Activated T-helper 2 cell treated with anti-CD3 and anti-CD28 coated beads, Interferon-gamma antibody, Interleukin-2, Interleukin-4, amounts not matched to agents 10 μg/mL and 5 μg/mL and 100 μg/mL, durations not matched to agents 14 hours and 24 hours and 36 hours (primary cell): ENCODE data around the gene ABCA1. TPM values are rescaled to one million over a fixed set of nuclear protein-coding genes. Genes with fewer than 3 reads are reported as not detected.
"Not testable (repeated sequence)": the region's sequence is repeated elsewhere in the genome, so short reads cannot be mapped to it uniquely, and the experiment has no call there.

ENCODE experiments used
- DNase-seq: peaks from one replicate; pipeline ENCODE4 v3.0.0; 2021; ENCODE audit warnings: low spot score
- H3K27ac Mint-ChIP-seq: one replicate; pipeline ENCODE4 v1.8.0; 2021; ENCODE audit warnings: mixed read lengths
- H3K27me3 Mint-ChIP-seq: one replicate; pipeline ENCODE4 v1.8.0; 2021; ENCODE audit warnings: low read depth, mixed read lengths
- H3K36me3 Mint-ChIP-seq: one replicate; pipeline ENCODE4 v1.8.0; 2021; ENCODE audit warnings: low read depth, mixed read lengths
- H3K4me1 Mint-ChIP-seq: one replicate; pipeline ENCODE4 v1.8.0; 2021; ENCODE audit warnings: low read depth, mixed read lengths
- H3K4me3 Mint-ChIP-seq: one replicate; pipeline ENCODE4 v1.8.0; 2021; ENCODE audit warnings: low read depth, mild to moderate bottlenecking, moderate library complexity, mixed read lengths
- H3K9me3 Mint-ChIP-seq: one replicate; pipeline ENCODE4 v1.8.0; 2021; ENCODE audit warnings: mixed read lengths
- intact Hi-C: fragments of 100-400 bp; cut with micrococcal nuclease; formaldehyde crosslinking; loops from one replicate; pipeline ENCODE4 v1.15.1; 2023
- total RNA-seq: library from RNA; stranded (reverse); gene quantifications from 2 replicates; pipeline ENCODE4 v1.2.3, GENCODE V29; 2022

ABCA1 gene
- total RNA-seq, 1 donor from 2014 or later = 0.14 TPM

DNA sequence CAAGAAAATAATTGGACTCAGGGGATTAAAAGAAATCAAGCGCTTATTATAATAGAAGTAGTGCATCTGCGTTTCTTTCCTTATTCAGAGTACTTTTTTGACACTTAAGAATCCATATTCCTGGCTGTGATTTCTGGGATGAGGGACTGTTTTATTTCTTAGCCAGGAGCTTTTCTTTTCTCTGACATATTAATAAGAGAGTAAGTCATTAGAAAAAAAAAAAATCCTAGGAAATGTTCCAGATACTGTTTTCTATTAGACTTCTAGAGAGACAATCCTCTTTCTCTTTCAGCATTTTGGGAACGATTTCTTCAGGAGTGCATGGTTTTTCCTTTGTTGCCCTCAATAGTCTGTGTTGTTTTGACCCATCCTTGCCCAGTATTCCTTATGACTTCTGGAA is 8.3 kb upstream of the ABCA1 start:
- Mint-ChIP-seq H3K27ac (no peak overlapping the region), H3K4me1 (peaks cover 7% of the 10 kb centered on the region), H3K27me3 (peaks cover 20% of the 10 kb centered on the region), H3K9me3 (no peaks in the 10 kb centered on the region), H3K36me3 (no peaks in the 10 kb centered on the region), H3K4me3 (no peak overlapping the region)
- DNase-seq = no peak
- intact Hi-C loops = no loop called here

DNA sequence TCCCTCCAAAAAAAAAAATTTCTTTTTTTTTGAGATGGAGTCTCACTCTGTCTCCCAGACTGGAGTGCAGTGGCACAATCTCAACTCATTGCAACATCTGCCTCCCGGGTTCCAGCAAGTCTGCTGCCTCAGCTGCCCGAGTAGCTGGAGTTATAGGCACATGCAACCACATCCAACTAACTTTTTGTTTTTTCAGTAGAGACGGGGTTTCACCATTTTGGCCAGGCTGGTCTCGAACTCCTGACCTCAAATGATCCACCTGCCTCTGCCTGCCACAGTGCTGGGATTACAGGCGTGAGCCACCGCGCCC is 7.5 kb upstream of the ABCA1 start:
- H3K9me3 Mint-ChIP-seq, intact Hi-C loops, DNase-seq, H3K27ac Mint-ChIP-seq, H3K4me1 Mint-ChIP-seq, H3K36me3 Mint-ChIP-seq, H3K4me3 Mint-ChIP-seq: not testable (repeated sequence)
- peaks cover 18% of the 10 kb centered on the region for H3K27me3 Mint-ChIP-seq

DNA sequence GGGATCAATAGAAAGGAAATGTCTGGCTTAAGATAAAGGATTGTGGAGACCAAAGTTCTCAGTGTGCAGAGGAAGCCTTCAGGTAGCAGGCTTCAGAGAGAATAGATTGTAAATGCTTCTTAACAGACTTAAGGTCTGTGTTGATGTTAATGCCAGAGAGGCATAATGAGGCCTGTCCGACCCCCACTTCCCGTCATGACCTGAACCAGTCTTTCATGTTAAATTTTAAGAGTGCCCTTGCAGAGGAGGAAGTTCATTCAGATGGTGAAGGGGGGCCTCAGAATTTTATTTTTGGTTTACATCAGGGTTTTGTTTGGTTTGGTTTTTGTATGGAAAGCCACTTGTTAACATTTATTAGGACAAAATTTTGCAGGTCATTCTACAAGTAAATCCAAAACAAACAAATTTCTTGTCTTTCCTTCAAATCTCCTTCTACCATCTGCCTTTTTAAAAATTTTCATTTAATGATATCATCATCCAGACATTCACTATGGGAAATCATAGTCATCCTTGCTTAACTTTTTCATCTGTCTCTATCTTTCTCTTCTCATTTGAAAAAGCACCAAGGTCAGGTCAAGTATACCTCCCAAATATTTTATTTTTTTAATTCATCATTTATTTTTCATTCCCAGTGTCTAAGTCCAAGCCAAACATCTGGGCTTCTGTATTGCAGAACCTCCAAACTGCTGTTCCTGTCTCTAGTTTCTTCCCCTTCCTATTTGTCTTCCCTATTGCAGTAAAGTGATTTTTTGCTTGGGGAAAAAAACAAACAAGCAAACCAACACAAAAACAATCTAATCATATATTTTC is 6.9 kb upstream of the ABCA1 start:
- Mint-ChIP-seq H3K4me3 (no peak overlapping the region), H3K9me3 (no peaks in the 10 kb centered on the region), H3K27me3 (peaks cover 21% of the 10 kb centered on the region), H3K4me1 (peaks cover 2% of the 10 kb centered on the region), H3K27ac (no peak overlapping the region), H3K36me3 (no peaks in the 10 kb centered on the region)
- intact Hi-C loops = no loop called here
- no peak for DNase-seq

DNA sequence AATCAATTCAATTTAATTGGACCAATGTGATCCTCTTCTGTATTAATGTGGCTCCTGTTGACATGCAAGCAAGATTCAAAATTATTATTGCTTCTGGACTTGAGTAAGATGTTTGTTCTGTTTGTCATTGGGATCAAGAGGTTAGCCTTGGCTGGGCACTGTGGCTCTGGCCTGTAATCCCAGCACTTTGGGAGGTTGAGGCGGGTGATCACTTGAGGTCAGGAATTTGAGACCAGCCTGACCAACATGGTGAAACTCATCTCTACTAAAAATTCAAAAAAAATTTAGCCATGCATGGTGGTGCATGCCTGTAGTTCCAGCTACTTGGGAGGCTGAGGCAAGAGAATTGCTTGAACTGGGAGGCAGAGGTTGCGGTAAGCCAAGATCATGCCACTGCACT is 5.1 kb upstream of the ABCA1 start:
- H3K27ac Mint-ChIP-seq, intact Hi-C loops, H3K4me3 Mint-ChIP-seq, H3K36me3 Mint-ChIP-seq, DNase-seq, H3K9me3 Mint-ChIP-seq, H3K4me1 Mint-ChIP-seq: not testable (repeated sequence)
- H3K27me3 Mint-ChIP-seq = peaks cover 35% of the 10 kb centered on the region

DNA sequence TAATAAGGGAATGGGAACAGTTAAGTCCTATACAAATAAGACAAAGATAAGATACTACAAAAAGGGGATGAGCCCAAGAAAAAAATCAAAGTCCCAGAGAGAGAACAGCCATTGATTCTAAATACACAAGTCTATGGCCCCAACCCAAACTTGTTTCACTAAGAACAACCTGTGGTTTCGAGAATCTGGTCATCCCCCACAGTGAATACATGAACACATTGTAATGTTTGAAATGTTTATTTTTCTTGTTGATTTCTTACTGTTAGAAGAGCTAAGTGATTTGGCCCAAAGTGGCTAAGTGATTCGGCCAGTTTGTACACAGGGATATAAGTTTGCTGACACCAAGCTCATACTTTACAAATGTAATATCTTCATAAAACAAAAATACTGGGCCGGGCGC is 3.3 kb upstream of the ABCA1 start:
- Mint-ChIP-seq H3K4me3 (no peak overlapping the region), H3K4me1 (peaks cover 5% of the 10 kb centered on the region), H3K27ac (no peak overlapping the region), H3K36me3 (no peaks in the 10 kb centered on the region), H3K27me3 (peaks cover 50% of the 10 kb centered on the region), H3K9me3 (no peaks in the 10 kb centered on the region)
- DNase-seq = no peak
- intact Hi-C loops = no loop called here

DNA sequence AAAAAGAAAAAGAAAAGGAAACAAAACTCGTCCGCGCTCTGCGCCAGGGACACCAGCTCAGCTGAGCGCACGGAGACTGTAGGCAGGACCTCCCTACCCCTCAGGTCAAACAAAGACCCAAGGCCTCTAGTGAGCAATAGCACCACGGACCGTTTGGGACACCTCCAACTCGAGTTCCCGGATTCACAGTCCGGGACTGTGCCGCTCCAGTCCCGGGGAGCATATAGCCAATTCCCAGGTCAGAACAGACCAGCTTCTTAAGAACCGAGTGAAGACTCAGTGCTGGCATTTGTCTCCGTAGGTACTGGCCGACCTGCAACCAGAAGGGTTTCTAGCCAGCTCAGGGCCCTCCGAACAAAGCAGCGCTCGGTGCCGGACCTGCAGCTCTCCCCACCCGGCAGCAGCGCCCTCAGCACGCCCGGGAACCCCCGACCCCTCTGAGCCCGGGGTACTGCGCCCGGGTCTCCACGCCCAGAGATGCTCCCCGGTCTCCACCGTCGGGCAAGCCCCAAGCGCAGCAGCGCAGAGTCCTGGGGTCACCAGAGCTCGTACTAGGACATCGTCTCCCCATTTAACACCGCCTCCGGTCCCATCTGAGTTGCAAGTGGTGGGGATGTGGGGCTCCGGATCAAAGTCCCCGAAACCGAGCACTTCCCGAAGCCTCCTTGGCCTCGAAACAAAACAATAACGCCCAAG is 591 bp downstream of the ABCA1 start:
- H3K27me3 Mint-ChIP-seq = peaks cover 54% of the 10 kb centered on the region
- peak overlapping the region; percentile 72 for H3K4me3 Mint-ChIP-seq
- peak; percentile 10 for DNase-seq
- intact Hi-C loops = loop anchor here (5.0 to 10.0 kb wide), 3 partner anchors 67 to 315 kb away; partner anchors contain the start of gene SLC44A1
- H3K9me3 Mint-ChIP-seq = no peaks in the 10 kb centered on the region
- H3K36me3 Mint-ChIP-seq = no peaks in the 10 kb centered on the region
- H3K4me1 Mint-ChIP-seq = peaks cover 5% of the 10 kb centered on the region
- H3K27ac Mint-ChIP-seq = no peak overlapping the region

DNA sequence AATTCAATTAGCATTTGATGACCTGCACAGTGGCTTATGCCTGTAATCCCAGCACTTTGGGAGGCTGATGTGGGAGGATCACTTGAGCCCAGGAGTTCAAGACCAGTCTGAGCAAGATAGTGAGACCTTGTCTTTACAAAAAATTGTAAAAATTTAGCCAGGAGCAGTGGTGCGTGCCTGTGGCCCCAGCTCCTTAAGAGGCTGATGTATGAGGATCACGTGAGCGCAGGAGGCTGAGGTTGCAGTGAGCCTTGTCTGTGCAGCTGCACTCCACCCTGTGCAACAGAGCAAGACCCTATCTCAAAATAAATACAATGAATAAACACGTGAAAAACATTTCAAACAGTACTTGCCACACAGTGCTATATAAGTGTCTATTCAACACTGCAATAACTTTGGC is 4.2 kb downstream of the ABCA1 start:
- DNase-seq = no peak
- Mint-ChIP-seq H3K4me3 (no peak overlapping the region), H3K27me3 (peaks cover 43% of the 10 kb centered on the region), H3K4me1 (peaks cover 5% of the 10 kb centered on the region), H3K36me3 (no peaks in the 10 kb centered on the region), H3K27ac (no peak overlapping the region), H3K9me3 (no peaks in the 10 kb centered on the region)
- intact Hi-C loops = loop anchor here (10.0 kb wide), 1 partner anchor 71 kb away; no protein-coding TSS in a partner anchor

DNA sequence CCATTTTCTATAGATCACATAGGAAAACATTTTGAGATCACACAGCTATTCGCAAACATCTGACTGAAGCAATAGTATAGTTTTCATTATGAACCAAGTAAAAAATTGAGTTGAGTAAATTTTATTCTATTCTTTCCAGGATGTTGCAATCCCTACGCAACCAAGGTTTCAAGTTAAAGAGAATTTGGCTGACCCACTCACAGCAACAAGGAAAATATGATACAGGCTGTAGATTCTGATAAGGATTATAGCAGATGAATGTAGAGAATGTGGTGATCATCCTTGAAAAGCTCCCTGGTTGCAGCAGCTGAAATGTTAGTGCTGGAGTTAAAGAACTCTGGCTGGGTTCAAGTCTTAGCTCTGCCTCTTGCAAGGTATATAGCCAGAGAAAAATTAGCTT is 4.7 kb downstream of the ABCA1 start:
- H3K36me3 Mint-ChIP-seq = no peaks in the 10 kb centered on the region

DNA sequence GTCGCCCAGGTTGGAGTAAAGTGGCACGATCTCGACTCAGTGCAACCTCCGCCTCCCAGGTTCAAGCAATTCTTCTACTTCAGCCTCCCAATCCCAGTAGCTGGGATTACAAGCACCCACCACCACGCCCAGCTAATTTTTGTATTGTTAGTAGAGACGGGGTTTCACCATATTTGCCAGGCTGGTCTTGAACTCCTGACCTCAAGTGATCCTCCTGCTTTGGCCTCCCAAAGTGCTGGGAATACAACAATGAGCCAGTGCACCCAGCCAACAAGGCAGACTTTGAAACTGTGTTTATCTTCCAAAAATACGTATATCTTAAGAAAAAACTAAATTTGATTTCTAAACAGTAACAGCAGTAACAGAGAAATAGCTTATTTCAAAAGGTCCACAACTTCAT is 5.2 kb downstream of the ABCA1 start:
- H3K4me1 Mint-ChIP-seq, H3K4me3 Mint-ChIP-seq, DNase-seq, H3K9me3 Mint-ChIP-seq, H3K36me3 Mint-ChIP-seq, H3K27ac Mint-ChIP-seq: not testable (repeated sequence)
- peaks cover 38% of the 10 kb centered on the region for H3K27me3 Mint-ChIP-seq
- intact Hi-C loops = loop anchor here (10.0 kb wide), 1 partner anchor 72 kb away; no protein-coding TSS in a partner anchor

More for the DNA sequence above, 4.7 kb downstream of the ABCA1 start:
- Mint-ChIP-seq H3K4me3 (no peak overlapping the region), H3K27me3 (peaks cover 41% of the 10 kb centered on the region), H3K27ac (no peak overlapping the region), H3K4me1 (peaks cover 5% of the 10 kb centered on the region), H3K9me3 (no peaks in the 10 kb centered on the region)
- no peak for DNase-seq
- intact Hi-C loops = loop anchor here (10.0 kb wide), 1 partner anchor 72 kb away; no protein-coding TSS in a partner anchor

DNA sequence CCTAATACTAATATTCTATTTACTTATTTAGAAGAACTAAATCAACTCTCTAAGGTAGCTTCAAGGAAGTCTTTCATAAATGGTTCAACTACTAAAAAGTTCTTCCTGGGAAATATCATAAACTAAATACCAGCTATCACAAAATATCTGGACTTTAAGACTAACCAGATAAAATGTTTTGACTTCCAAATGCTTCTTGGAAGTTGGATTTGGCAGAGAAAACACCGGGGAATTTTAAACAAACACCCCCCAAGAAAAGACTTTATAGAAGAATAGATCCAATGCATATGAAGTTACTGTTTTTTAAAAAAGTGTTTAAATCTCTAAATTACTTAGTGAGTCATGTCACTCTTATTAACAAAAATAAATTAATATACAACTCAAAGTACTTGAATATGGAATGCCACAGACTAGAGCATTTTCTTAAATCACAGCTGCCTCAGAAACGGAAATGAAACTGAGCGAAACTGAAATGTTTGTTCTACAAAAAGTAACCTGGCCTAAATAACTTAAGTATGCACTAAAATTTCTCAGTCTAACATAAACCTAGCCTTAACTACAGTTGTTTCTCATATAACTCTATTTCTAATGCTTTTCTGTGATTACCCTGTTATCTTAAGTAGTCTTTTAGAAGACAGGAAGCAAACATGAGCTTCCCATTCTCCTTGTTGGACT is 6.8 kb downstream of the ABCA1 start:
- intact Hi-C loops = loop anchor here (10.0 kb wide), 1 partner anchor 74 kb away; no protein-coding TSS in a partner anchor
- no peaks in the 10 kb centered on the region for H3K9me3 Mint-ChIP-seq
- H3K27ac Mint-ChIP-seq = no peak overlapping the region

DNA sequence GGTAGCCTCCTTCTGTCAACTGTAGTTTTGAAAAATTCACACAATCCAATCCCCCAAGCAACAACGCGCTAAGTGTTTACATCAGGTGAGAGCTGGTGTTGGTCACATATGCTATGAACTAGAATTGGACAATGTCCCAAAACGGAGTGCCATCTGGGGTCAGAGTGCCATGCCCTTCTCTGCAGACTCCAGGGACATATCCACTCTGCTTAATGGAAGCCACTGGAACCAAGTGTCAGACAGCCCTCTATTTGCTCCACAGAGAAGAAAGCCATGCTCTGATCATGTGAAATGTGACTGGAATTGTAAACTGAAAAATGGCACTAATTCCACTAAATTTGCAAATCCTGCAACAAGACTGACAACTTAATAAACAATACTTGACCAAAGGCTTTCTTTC is 12.2 kb downstream of the ABCA1 start:
- no peak for DNase-seq
- H3K4me3 Mint-ChIP-seq = no peak overlapping the region
- H3K4me1 Mint-ChIP-seq = no peaks in the 10 kb centered on the region
- H3K27ac Mint-ChIP-seq = no peak overlapping the region
- no peaks in the 10 kb centered on the region for H3K9me3 Mint-ChIP-seq
- no peaks in the 10 kb centered on the region for H3K36me3 Mint-ChIP-seq
- peaks cover 35% of the 10 kb centered on the region for H3K27me3 Mint-ChIP-seq
- intact Hi-C loops = no loop called here

More for the DNA sequence above, 6.8 kb downstream of the ABCA1 start:
- no peaks in the 10 kb centered on the region for H3K4me1 Mint-ChIP-seq
- H3K27me3 Mint-ChIP-seq = peaks cover 28% of the 10 kb centered on the region
- no peak for DNase-seq
- H3K36me3 Mint-ChIP-seq = no peaks in the 10 kb centered on the region
- H3K4me3 Mint-ChIP-seq = no peak overlapping the region

DNA sequence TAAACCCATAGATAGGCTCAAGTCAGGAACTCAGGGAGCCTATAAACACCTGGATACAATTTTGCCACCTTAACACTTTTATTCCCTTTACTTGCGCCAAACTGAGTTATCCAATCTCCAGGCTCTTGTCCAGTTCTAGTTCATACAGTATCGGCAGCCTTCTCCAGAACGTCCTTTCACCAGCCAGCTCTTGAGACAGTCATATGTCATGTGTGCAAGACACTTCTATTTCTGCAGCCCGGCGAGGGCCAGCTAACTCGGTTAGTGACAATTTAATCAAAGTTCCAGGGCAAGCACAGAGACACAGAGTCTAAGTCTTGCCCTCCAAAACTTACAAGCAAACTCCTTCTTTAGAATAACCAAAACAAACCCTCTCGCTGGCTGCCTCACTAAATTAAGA is 12.9 kb downstream of the ABCA1 start:
- no peaks in the 10 kb centered on the region for H3K36me3 Mint-ChIP-seq
- peaks cover 39% of the 10 kb centered on the region for H3K27me3 Mint-ChIP-seq
- intact Hi-C loops = no loop called here
- DNase-seq = no peak
- H3K27ac Mint-ChIP-seq = no peak overlapping the region
- H3K4me3 Mint-ChIP-seq = no peak overlapping the region
- H3K4me1 Mint-ChIP-seq = no peaks in the 10 kb centered on the region
- no peaks in the 10 kb centered on the region for H3K9me3 Mint-ChIP-seq

DNA sequence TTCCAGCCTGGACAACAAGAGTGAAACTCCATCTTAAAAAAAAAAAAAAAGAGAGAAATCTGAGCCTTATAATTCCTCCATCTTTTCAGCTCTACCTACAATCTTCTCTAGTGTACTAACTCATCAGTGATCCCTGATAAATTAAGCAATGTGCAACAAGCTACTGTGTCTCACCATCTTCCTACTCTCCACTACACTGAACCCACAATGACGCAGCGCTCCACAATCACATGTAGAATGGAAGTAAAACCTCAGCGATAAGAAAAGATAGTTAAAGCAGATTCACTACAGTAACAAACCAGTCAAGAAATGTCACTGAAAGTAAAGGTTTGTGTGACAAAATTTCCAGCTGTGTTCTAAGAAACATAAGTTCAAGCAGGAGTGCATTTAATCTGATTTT is 13.5 kb downstream of the ABCA1 start:
- Mint-ChIP-seq H3K27ac (no peak overlapping the region), H3K9me3 (no peaks in the 10 kb centered on the region), H3K4me1 (no peaks in the 10 kb centered on the region), H3K27me3 (peaks cover 36% of the 10 kb centered on the region), H3K4me3 (no peak overlapping the region), H3K36me3 (no peaks in the 10 kb centered on the region)
- intact Hi-C loops = no loop called here
- DNase-seq = no peak
